Hepatocyte (in vitro differentiated cells): ENCODE measurements around the gene JAKMIP3. TPM values are rescaled to one million over a fixed set of nuclear protein-coding genes. Genes with fewer than 3 reads are reported as not detected.

Source experiments
- DNase-seq: peaks from one replicate; pipeline ENCODE4 v3.0.0-alpha.2; 2016; ENCODE audit warnings: low spot score
- H2AFZ ChIP-seq: fragments of 200-600 bp; sonication (generic); 2 replicates; pipeline ENCODE4 v1.6.0; 2016; ENCODE audit warnings: antibody characterized with exemption, mild to moderate bottlenecking
- H3K27ac ChIP-seq: fragments of 200-600 bp; sonication (generic); 2 replicates; pipeline ENCODE4 v1.5.1; 2016; ENCODE audit warnings: mild to moderate bottlenecking
- H3K27me3 ChIP-seq: fragments of 200-600 bp; sonication (generic); 2 replicates; pipeline ENCODE4 v1.6.1; 2016
- H3K36me3 ChIP-seq: fragments of 200-600 bp; sonication (generic); replicated peaks from 2 replicates; pipeline ENCODE4 v1.5.1; 2016; ENCODE audit warnings: low read depth; ENCODE audit not compliant: insufficient read depth
- H3K4me1 ChIP-seq: fragments of 200-600 bp; sonication (generic); 2 replicates; pipeline ENCODE4 v1.5.1; 2016; ENCODE audit warnings: mild to moderate bottlenecking, moderate library complexity; ENCODE audit not compliant: insufficient read depth
- H3K4me2 ChIP-seq: fragments of 200-600 bp; sonication (generic); 2 replicates; pipeline ENCODE4 v1.6.0; 2016
- H3K4me3 ChIP-seq: fragments of 200-600 bp; sonication (generic); 2 replicates; pipeline ENCODE4 v1.5.1; 2016; ENCODE audit warnings: mild to moderate bottlenecking
- H3K79me2 ChIP-seq: fragments of 200-600 bp; sonication (generic); 2 replicates; pipeline ENCODE4 v1.6.0; 2017; ENCODE audit warnings: mild to moderate bottlenecking
- H3K9me2 ChIP-seq: fragments of 200-600 bp; sonication (generic); replicated peaks from 2 replicates; pipeline ENCODE4 v1.6.0; 2017; ENCODE audit warnings: mild to moderate bottlenecking; ENCODE audit not compliant: insufficient read depth
- H3K9me3 ChIP-seq: fragments of 200-600 bp; sonication (generic); 2 replicates; pipeline ENCODE4 v1.5.1; 2016; ENCODE audit warnings: low read depth, mild to moderate bottlenecking
- H4K20me1 ChIP-seq: fragments of 200-600 bp; sonication (generic); 2 replicates; pipeline ENCODE4 v1.6.0; 2016; ENCODE audit warnings: mild to moderate bottlenecking; ENCODE audit not compliant: insufficient read depth, poor library complexity, severe bottlenecking
- CTCF ChIP-seq: fragments of 200-600 bp; sonication (generic); IDR thresholded peaks from 2 replicates; pipeline ENCODE4 v1.5.1; 2016; ENCODE audit warnings: antibody characterized with exemption, mild to moderate bottlenecking; ENCODE audit not compliant: poor library complexity
- EZH2 ChIP-seq: fragments of 200-600 bp; sonication (generic); IDR thresholded peaks from 2 replicates; pipeline ENCODE4 v1.6.1; 2016; ENCODE audit warnings: antibody characterized with exemption, mild to moderate bottlenecking, borderline replicate concordance
- EZH2phosphoT487 ChIP-seq: fragments of 200-600 bp; sonication (generic); IDR thresholded peaks from one replicate; pipeline ENCODE4 v1.6.1; 2018; ENCODE audit warnings: antibody characterized with exemption, mild to moderate bottlenecking, low read depth, moderate library complexity; ENCODE audit not compliant: unreplicated experiment, severe bottlenecking
- WGBS: methylation state at CpG from one replicate; pipeline ENCODE4 v1.1.6; 2016; ENCODE audit warnings: low lambda C conversion rate; ENCODE audit errors: missing lambda C conversion rate; 5-methylcytosine and 5-hydroxymethylcytosine counted together
- polyA plus RNA-seq: library from polyadenylated mRNA; unstranded; fragments of >200 nt; fragmentation: Nextera tagmentation; extraction: Ambion mirVana; gene quantifications from 2 replicates; pipeline ENCODE4 v1.2.1, GENCODE V29; 2016
- total RNA-seq: library from RNA; depleted of rRNA; stranded (reverse); fragments of >200 nt; gene quantifications from 2 replicates; pipeline ENCODE4 v1.2.3, GENCODE V29; 2014

JAKMIP3 gene
- total and polyA plus RNA-seq, 2 experiments from 2014 or later: 0.02 to 0.10 TPM

- Histone ChIP-seq H3K4me2 (no peak overlapping the region), H2AFZ (no peak overlapping the region), H3K79me2 (no peaks in the 10 kb centered on the region), H3K27ac (no peak overlapping the region), H3K36me3 (no peaks in the 10 kb centered on the region), H3K4me3 (no peak overlapping the region), H3K27me3 (no peaks in the 10 kb centered on the region), H3K9me3 (no peaks in the 10 kb centered on the region), H3K9me2 (no peaks in the 10 kb centered on the region), H4K20me1 (no peaks in the 10 kb centered on the region), H3K4me1 (no peaks in the 10 kb centered on the region)
- TF ChIP-seq EZH2phosphoT487 (no peak), CTCF (no peak), EZH2 (no peak)
- DNase-seq: no peak
- WGBS: 76% methylated on average over 10 of the region's 10 CpGs
These were observed 35.8 kb downstream of the JAKMIP3 start for GRCh38 chr10:132101529-132101928.

- no peak for DNase-seq
- H3K36me3 ChIP-seq: no peaks in the 10 kb centered on the region
- no peaks in the 10 kb centered on the region for H4K20me1 ChIP-seq
- WGBS: 90% methylated on average over 18 of the region's 23 CpGs
- H2AFZ ChIP-seq: no peak overlapping the region
- H3K27me3 ChIP-seq: no peaks in the 10 kb centered on the region
- H3K27ac ChIP-seq: no peak overlapping the region
- H3K79me2 ChIP-seq: no peaks in the 10 kb centered on the region
- no peaks in the 10 kb centered on the region for H3K4me1 ChIP-seq
- H3K4me2 ChIP-seq: no peak overlapping the region
- TF ChIP-seq CTCF: no peak
- no peak for TF ChIP-seq EZH2phosphoT487
- no peak for TF ChIP-seq EZH2
- H3K9me2 ChIP-seq: no peaks in the 10 kb centered on the region
- no peak overlapping the region for H3K4me3 ChIP-seq
- H3K9me3 ChIP-seq: no peaks in the 10 kb centered on the region
These were observed 36.4 kb downstream of the JAKMIP3 start for GRCh38 chr10:132102071-132102716.

- H3K4me1 ChIP-seq: no peaks in the 10 kb centered on the region
- TF ChIP-seq EZH2phosphoT487 (no peak), EZH2 (no peak), CTCF (no peak)
- no peaks in the 10 kb centered on the region for H3K79me2 ChIP-seq
- no peaks in the 10 kb centered on the region for H4K20me1 ChIP-seq
- H3K27me3 ChIP-seq: no peaks in the 10 kb centered on the region
- H2AFZ ChIP-seq: no peak overlapping the region
- H3K9me2 ChIP-seq: no peaks in the 10 kb centered on the region
- no peak overlapping the region for H3K27ac ChIP-seq
- no peak overlapping the region for H3K4me2 ChIP-seq
- no peak for DNase-seq
- H3K36me3 ChIP-seq: no peaks in the 10 kb centered on the region
- H3K9me3 ChIP-seq: no peaks in the 10 kb centered on the region
- 55% methylated on average over 3 of the region's 8 CpGs for WGBS
- H3K4me3 ChIP-seq: no peak overlapping the region
These were observed 37.0 kb downstream of the JAKMIP3 start for GRCh38 chr10:132102717-132103110.
